Activated CD8-positive, alpha-beta memory T cell treated with anti-CD3 and anti-CD28 coated beads for 48 hours (primary cell): ENCODE measurements around the gene ACTL10.
"Not testable (repeated sequence)": the region's sequence is repeated elsewhere in the genome, so short reads cannot be mapped to it uniquely, and the experiment has no call there.

ENCODE experiments used
- DNase-seq, 3 experiments: peaks; one replicate each; pipeline ENCODE4 v3.0.0-alpha.2; 2020; ENCODE audit warnings: low read depth in 2 of 3, low spot score in 2 of 3

ACTL10 gene

DNA sequence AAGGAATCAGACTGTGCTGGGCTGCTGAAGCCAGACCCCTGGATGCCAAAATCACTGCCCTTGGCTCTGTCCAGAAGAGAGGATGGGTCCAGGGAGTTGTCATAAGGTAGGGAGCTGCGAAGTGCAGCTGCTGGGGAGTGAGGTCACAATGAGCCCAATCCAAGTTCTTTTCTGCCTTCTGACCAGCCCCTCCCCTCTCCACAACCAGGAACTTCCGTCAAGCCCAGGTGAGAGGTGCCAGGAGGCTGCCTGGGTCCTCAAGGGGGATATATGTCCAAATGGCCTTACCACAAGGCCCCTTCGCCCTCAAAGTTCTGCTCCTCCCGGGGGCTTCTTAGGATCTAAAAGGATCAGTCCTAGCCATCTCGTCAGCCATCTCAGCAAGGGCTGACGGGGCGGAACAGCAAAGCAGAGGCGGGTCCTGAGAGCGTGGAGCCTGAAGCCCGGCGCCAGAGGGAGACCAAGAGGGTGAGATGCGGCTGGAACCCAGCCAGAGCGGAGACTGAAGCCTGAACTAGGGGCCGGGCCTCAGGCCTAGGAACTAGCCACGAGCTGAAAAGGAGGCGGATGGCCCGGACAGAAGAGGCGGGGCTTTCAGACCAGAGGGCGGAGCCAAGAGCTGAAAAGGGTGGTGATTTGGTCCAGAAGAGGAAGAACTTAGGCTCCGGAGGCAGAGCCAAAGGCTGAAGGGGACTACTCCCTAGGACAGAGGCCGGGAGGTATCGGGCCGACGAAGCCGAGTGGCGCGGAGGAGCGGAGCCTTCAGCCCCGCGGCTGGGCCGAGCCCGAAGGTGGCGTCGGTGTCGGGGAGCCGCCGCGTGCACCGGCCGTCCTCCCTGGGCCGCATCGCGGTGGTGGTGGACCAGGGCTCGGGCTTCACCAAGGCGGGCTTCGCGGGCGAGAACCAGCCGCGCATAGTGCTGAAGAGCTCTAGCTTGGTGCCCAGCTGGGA lies at the start of gene ACTL10:
ACTL10 (plus strand) TSS at position 651 of the 952 bp plus-strand sequence. CDS start 555 bp downstream, outside the sequence.
- DNase-seq: peak; percentile 62 to 83 (median 72)

DNA sequence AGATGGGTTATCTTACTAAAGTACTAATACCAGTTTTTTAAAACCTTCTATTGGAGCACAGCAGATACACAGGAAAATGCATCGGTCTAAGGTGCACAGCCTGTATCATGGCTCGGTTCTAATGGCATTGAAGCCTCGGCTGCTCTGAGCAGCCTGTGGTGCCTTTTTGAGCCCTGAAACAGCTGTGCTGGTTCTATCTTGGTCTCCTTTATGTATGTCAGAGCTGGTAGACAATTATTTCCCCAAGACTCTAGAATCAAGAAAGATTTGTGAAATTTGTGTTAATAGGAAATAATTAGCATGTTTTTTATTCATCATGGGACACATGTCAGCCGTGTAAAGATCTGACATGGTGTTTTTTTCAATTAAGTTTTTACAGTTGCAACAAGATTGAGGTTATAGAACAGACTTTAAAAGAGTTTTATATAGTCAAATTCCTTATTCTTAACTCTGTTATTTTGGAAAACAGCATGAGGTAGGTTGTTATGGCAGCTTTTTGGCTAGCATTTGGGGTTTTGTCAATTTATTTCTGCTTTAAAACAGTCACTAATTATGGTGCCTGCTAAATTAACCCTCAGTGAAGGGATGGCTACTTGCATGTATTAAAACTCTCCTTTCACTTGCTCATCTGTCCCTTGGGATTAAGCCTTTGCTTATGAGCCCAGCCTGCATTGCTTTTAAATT lies 44.9 kb upstream of the ACTL10 start:
- no peak for DNase-seq

DNA sequence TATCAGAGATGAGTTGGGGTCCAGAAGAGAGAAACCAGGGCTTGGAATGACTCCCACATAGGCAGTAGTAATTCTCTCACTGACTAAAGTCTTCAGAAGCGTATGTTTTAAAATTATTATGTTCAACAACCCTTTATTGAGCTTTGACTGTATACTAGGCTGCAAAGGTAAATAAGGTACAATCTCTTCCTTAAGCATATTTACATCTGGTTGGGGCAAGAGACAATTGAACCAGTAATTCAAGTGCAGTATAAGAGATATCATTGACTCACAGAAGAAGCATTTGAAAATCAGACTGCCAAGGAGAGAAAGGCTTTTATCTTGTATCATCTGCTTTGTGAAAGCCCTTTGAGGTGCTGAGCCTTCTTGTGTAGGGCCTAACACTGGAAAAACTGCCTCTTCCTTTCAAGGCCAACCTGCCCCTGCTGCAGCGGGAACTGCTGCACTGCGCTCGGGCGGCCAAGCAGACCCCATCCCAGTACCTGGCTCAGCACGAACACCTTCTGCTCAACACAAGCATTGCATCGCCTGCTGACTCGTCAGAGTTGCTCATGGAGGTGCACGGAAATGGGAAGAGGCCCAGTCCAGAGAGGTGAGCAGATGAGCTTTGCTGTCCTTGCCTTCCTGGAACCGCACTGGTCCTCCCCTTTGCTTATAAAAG lies 43.9 kb upstream of the ACTL10 start:
- no peak for DNase-seq

DNA sequence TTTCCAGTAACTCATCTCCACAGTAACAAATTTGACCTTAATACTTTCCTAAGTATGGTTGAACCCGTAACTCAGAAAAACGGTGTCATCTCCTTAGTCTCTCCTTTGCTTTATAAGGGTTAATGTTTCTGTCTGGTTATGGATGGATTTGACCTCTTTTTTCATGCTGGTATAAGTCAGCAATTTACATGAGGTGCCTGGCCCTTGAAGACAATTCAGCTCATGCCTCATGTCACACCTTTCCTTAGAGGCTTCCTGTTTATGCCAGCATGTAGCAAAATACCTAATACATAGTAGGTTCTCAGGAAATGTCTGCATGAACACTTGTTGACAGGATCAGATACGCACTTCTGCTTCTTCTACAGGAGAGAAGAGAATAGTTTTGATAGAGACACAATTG lies 42.3 kb upstream of the ACTL10 start:
- DNase-seq: no peak

DNA sequence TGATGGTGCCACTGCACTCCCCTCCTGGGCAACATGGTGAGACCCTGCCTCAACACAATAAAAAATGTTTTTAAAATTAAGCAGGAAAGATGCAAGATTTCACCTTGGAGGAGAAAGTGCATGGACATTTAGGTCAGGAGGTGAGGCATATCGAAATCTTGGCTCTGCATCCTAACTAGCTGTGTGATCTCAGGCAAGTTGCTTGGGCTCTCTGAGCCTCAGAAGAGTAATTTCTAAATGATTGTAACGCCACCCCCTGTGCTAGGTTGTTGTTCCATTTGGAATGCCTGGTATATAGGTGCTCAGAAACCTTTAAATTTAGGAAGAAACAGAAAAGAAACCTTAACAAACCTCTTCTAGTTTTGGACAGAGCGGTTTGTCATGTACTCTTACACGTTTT lies 40.6 kb upstream of the ACTL10 start:
- no peak for DNase-seq

DNA sequence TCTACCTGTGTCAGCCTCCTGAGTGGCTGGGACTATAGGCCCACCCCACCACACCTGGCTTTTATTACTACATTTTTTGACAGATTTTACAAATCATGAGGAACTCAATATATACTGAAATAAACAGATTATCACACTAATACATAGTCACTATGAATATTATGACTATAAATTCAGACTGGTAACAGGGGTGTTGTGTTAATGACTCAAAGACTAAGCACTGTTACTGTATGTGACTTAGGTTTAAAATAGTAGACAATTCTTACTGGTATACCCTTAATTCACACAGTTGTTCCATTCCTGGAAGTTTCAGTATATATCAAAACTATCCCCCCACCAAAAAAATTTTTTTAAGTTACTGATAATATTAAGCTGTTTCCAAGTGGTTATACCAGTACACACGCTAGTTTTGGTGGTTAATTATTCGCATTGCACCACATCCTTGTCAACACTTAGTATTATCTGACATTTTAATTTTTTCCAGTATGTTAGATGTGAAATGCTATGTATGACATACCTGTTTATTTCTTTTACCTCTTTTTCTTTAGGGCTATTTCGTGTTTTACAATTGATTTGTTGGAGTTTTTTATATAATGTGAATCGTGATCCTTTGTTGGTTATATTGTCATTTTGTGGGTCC lies 39.0 kb upstream of the ACTL10 start:
- no peak for DNase-seq

DNA sequence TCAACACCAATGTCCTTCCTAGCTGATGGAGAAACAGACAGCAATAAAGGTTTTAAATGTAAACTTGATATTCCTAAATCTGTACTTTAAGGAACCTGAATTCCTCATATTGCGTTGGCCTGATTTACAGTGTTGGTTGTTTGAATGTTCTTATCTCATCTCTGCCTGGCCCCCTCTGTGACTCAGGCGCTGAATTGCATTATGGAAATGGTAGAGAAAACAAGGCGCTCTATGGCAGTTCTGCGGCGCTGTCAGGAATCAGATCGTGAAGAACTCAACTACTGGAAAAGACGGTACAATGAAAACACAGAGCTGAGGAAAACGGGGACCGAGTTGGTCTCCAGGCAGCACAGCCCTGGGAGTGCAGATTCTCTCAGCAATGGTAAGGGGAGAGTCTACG lies 37.2 kb upstream of the ACTL10 start:
- DNase-seq: no peak

DNA sequence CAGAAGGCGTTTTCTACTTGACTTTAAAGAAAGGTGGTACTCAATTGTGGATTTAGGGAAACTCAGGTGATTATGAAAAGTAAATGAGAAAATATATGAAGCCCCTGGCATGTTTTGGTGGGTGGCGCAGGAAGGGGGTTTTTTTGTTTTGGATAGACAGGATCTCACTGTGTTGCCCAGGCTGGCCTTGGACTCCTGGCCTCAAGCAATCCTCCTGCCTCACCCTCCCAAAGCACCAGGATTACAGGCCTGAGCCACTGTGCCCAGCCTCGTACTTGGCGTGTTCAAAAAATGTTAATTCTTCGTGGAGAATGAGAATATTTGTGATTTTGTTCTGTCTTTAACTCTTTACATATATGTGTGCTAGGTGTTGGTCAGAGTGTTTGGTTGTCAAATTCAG lies 36.8 kb upstream of the ACTL10 start:
- no peak for DNase-seq

DNA sequence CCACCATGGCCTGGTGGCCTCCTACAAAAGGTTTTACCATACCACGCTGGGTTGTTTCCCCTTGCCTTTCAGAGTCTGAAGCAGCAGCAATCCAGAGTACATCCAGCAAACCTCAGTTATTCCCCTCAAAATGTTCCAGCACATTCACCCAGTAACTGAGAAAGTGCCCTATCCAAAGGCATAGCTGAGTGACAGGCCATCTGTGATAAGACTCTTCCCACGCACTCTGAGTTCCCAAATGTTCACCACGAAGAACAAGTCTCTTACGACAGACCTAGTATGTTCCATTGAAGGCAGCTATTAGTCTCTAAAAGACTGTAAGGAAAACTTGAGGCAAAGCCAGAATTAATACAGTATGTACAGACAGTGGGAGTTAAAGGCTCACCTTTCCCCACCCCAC lies 36.2 kb upstream of the ACTL10 start:
- no peak for DNase-seq

DNA sequence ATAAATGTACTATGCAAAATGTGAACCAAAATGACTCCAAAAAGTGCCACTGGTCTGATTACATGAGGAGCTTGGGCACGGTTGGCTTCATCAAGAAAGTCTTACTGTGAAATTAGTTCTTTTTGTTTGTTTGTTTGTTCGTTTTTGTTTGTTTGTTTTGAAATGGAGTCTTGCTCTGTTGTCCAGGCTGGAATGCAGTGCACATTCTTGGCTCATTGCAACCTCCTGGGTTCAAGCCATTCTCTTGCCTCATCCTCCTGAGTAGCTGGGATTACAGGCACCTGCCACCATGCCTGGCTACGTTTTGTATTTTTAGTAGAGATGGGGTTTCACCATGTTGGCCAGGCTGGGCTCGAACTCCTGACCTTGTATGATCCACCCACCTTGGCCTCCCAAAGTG lies 34.8 kb upstream of the ACTL10 start:
- not testable (repeated sequence) for DNase-seq

DNA sequence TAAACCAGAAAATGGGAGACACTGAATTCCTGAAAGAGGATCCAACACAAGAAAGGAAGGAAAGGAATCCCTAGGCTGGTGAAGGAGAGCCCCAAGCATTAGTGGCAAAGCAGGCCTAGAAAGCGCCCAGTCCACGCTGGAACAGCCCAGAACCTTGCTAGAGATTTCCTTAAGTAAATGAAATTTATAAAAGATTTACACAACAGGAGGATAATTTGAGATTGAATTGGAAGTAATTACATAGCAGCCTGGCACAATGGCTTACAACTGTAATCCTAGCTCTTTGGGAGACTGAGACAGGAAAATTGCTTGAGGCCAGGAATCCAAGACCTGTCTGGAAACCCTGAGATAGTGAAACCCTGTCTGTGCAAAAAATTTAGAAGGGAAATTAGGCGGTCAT lies 31.4 kb upstream of the ACTL10 start:
- DNase-seq: no peak

DNA sequence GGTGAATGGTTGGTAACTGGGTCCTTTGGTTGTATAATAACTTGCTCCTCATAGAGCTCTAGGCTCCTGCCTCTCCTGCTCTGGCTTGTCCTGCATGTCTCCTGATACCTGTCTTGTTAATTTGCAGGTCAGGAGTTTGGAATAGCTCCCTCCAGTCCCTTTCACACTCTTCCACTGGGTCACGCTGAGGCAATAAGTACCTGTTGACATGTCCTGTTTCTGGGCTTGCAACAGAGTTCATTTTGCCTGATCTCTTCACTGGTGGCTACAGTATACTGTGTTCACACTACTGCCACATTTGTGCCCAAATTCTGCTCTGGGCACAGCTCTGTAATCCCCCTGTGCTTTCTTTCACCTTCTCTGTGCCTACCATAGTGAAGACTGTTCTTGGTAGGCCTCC lies 30.0 kb upstream of the ACTL10 start:
- DNase-seq: no peak

DNA sequence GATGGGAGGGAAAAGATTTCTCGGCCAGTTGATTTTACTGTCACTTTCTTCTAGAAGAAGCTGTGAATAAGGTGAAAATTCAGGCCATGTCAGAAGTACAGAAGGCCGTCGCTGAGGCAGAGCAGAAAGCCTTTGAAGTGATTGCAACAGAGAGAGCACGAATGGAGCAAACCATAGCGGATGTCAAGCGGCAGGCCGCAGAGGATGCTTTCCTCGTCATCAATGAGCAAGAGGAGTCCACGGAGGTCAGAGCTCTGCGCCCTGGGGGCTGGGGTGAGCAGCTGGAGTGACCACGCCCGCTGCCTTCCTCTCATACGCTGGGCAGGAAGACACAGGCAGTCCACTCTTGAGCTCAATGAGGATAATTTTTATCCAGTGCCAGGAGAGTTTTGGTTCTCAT lies 26.5 kb upstream of the ACTL10 start:
- no peak for DNase-seq

DNA sequence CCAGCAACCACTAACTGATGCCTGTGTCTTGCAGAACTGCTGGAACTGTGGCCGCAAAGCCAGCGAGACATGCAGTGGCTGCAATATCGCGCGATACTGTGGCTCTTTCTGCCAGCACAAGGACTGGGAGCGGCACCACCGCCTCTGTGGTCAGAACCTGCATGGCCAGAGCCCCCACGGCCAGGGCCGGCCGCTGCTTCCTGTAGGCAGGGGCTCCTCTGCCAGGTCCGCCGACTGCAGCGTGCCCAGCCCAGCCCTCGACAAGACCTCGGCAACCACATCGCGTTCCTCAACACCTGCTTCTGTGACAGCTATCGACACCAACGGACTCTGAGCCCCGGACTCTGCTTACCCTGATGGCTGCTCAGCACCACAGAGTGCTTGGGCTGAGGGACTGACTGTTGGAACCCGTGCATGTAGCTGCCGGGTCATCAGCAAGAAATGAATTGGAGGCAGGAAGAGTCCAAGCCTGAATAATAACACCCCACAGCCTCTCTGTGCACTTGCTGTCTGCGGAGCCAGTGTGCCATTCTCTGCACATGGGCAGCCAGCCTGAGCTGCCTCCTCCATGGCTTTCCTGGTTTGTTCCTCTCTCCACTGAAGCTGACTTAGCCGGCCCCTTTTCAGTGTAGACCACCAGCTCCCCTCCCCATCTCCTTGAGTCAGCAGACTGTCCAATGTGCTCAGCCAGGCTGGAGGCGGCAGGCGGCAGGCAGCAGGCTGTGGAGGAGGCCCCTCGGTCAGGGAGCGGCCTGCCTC lies 22.3 kb upstream of the ACTL10 start:
- no peak for DNase-seq

DNA sequence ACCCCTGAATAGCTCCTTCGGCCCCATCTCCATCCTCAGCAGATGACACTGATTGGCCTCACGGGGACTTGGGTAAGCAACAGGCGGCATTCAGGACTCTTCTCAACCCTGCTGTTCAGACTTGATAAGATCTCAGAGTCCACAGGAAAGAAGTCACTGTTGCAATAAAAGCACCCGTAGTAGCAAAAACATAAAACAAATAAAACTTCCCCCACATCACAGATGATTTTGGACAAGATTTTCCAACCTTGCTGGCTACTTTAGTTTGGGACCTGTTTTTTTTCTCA lies 21.7 kb upstream of the ACTL10 start:
- no peak for DNase-seq

DNA sequence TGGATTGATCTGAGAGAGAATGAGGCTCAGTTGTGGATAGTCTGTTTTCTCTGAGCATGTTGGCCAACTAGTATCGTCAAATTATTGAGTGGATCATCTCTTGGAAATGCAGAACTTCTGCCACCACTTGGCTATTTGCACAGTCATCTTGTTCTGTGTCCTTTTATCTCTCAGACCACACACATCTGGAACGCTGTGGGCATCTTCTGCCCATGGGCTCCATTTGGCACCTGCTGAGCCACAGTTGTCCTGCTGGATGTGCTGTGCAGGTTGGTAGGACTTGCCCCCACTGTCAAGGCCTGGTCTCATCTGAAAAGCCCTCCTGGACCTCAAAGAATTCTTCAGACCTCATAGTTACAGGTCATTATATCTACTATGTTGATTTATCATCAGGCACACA lies 21.3 kb upstream of the ACTL10 start:
- no peak for DNase-seq

DNA sequence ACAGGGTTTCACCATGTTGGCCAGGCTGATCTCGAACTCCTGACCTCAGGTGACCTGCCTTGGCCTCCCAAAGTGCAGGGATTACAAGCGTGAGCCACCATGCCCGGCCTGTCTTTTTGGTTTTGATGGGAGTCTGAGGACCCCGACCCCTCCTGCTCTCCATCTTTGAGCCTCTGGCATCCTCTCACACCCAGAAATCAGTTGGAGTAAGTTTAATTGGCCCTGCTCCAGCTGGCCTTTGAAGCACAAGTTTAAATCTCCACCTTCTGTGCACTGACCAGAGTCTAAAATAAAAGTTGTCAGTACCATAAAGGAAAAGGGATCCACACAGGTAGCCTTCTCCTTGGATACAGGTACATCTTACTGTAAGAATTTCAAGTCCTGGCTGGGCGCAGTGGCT lies 20.6 kb upstream of the ACTL10 start:
- no peak for DNase-seq

DNA sequence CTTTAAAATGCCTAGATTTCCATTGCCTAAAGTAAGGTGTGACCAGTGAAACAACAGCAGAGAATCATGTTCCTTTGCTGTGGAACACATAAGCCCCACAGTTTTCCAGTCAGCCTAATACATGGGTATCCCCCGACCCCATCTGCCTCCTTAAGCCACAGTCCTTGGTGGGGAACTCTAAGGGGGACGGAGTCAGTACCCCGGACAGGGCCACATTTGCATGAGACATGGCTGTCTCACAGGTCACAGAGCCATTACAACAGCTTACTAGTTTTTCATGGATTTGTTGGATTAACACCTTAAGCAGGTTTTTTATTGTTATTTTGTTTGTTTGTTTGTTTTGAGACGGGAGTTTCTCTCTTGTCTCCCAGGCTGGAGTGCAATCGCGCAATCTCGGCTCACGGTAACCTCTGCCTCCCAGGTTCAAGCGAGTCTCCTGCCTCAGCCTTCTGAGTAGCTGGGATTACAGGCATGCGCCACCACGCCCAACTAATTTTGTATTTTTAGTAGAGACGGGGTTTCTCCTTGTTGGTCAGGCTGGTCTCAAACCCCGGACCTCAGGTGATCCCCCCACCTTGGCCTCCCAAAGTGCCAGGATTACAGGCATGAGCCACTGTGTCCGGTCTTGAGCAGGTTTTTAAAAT lies 19.7 kb upstream of the ACTL10 start:
- not testable (repeated sequence) for DNase-seq

DNA sequence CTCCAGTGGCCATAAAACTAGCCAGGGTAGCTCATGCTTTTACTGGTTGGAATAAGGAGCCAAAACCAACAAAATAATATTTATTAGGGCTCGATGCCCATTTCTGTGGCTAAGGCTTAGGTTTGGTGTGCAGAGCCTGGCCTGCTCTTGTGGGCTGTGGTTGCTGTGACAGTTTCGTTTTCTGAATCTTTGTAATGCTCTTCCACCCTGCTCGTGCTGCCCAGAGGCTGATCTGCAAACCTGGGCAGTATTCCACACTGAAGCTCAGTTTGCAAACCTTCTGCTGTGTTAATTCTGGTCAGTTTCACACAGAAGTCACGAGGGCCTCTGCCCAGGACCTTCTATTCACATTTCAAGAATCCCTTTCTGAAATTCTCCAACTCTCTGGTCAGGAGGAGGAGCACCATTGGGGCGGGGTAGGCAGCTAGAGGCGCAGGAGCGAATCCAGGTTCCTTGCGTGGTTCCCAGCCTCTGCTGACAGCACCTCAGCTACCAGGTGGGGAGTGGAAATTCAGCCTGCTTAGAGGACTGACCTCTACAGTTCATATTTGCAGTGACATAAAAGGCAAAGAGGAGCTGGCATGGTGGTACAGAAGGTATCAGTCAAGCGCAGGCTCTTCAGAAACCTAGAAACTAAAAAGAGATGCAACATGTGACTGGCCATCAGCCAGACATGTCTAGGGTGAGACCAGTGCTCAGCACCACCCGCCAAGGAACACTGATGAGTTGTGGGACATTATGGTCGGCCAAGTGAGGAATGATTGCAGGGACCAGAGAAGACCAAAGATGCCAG lies 18.9 kb upstream of the ACTL10 start:
- no peak for DNase-seq
